Prostate gland (tissue), 2 donors: ENCODE measurements around the gene CEP68. TPM values are rescaled to one million over a fixed set of nuclear protein-coding genes. Genes with fewer than 3 reads are reported as not detected.
"Not testable (repeated sequence)": the region's sequence is repeated elsewhere in the genome, so short reads cannot be mapped to it uniquely, and the experiment has no call there.

Source experiments
- DNase-seq: peaks from one replicate; pipeline ENCODE4 v3.0.0-alpha.2; 2019; ENCODE audit warnings: low spot score
- H3K27ac ChIP-seq, 2 donors: fragments of 200-600 bp; sonication (generic); 2 replicates each; pipeline ENCODE4 v1.5.1; 2017 to 2019
- H3K27me3 ChIP-seq: fragments of 200-600 bp; sonication (generic); replicated peaks from 2 replicates; pipeline ENCODE4 v1.5.1; 2019; ENCODE audit not compliant: insufficient read depth
- H3K36me3 ChIP-seq, 2 donors: fragments of 200-600 bp; sonication (generic); 1 replicate in 1 of 2; 2 replicates in 1 of 2; pipeline versions ENCODE4 v1.5.1 to v1.8.1; 2017 to 2019
- H3K4me1 ChIP-seq: fragments of 200-600 bp; sonication (generic); replicated peaks from 2 replicates; pipeline ENCODE4 v1.5.1; 2019
- H3K4me3 ChIP-seq, 2 donors: fragments of 200-600 bp; sonication (generic); 2 replicates each; pipeline ENCODE4 v1.5.1; 2017 to 2019
- H3K9me3 ChIP-seq: fragments of 200-600 bp; sonication (generic); 2 replicates; pipeline ENCODE4 v1.5.1; 2017
- POLR2A ChIP-seq: fragments of 450-650 bp; IDR thresholded peaks from one replicate; pipeline ENCODE4 v1.6.1; 2016; ENCODE audit warnings: antibody characterized with exemption, mild to moderate bottlenecking
- POLR2AphosphoS5 ChIP-seq: sonication (generic); formaldehyde crosslinking; IDR thresholded peaks from one replicate; pipeline ENCODE4 v1.6.1; 2017; ENCODE audit warnings: antibody characterized with exemption
- WGBS: methylation state at CpG from one replicate; pipeline ENCODE4 v1.1.5; 2018; 5-methylcytosine and 5-hydroxymethylcytosine counted together
- intact Hi-C: fragments of 100-400 bp; cut with DNase I; formaldehyde crosslinking; loops from one replicate; pipeline ENCODE4 v1.14.2; 2022
- total RNA-seq, 2 donors: library from RNA; depleted of rRNA; stranded (reverse); fragments of >200 nt; gene quantifications; one replicate each; pipeline ENCODE4 v1.1.0, GENCODE V29; 2016
- TF ChIP-seq, protein P1 (sequence below), 4 experiments: fragments of 200-600 bp in 2 of 4; fragments of 450-650 bp in 2 of 4; sonication (generic) in 2 of 4; IDR thresholded peaks; 1 replicate in 3 of 4; 2 replicates in 1 of 4; pipeline ENCODE4 v1.5.1; 2016 to 2019; ENCODE audit warnings: antibody characterized with exemption in 4 of 4, mild to moderate bottlenecking in 2 of 4, moderate library complexity in 2 of 4

CEP68 gene
- total RNA-seq, 2 donors from 2014 or later = 15.3 to 28.8 TPM

DNA sequence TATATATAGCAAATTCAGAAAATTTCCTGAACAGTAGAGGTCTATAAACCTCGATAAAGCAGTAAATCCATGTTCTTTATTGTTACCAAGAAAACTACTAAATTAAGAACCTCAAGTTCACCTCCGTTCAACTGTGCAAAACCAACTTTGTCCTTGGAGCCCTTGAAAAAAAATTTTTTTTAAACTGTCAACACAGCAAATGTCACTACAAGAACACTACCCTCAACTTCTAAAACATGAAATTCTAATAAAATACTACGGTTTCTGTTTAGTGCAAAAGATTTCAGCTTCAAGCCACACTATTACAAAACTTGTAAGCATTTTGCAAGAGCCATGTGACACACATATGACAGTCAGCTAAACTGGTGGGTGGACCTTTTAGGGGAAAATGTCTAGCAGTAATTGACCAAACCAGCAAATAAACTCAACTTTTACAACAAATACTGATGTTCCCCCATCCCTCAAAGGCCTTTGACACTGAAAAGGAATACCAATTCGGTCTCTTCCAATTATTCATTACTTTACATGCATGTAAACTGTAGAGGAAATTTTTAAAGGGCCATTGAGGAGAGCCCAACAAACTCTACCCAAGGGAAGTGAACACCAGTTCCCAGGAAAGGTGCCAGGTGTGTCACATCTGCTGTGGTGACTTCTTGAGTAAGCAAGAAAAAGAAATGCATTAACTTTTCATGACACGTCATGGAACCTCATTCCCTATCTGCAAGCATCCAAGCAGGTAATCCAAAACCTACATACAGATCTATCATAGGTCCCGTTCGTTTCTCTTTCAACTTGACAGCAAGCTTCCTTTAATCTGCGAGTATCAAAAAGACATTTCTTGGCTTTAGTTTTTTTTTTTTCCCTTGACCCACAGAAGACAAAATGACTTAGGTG is 72.3 kb downstream of the CEP68 start:
- intact Hi-C loops = loop anchor here (5.0 kb wide), 2 partner anchors 71 to 141 kb away; partner anchors contain the start of genes CEP68 and SLC1A4
- no peaks in the 10 kb centered on the region for H3K36me3 ChIP-seq
- H3K27ac ChIP-seq = peak overlapping the region; percentile 97
- 7% methylated on average over 8 of the region's 8 CpGs for WGBS
- H3K9me3 ChIP-seq = no peaks in the 10 kb centered on the region
- H3K4me1 ChIP-seq = no peaks in the 10 kb centered on the region
- peak; percentile 14 for DNase-seq
- no peaks in the 10 kb centered on the region for H3K27me3 ChIP-seq
- TF ChIP-seq, protein P1, sequence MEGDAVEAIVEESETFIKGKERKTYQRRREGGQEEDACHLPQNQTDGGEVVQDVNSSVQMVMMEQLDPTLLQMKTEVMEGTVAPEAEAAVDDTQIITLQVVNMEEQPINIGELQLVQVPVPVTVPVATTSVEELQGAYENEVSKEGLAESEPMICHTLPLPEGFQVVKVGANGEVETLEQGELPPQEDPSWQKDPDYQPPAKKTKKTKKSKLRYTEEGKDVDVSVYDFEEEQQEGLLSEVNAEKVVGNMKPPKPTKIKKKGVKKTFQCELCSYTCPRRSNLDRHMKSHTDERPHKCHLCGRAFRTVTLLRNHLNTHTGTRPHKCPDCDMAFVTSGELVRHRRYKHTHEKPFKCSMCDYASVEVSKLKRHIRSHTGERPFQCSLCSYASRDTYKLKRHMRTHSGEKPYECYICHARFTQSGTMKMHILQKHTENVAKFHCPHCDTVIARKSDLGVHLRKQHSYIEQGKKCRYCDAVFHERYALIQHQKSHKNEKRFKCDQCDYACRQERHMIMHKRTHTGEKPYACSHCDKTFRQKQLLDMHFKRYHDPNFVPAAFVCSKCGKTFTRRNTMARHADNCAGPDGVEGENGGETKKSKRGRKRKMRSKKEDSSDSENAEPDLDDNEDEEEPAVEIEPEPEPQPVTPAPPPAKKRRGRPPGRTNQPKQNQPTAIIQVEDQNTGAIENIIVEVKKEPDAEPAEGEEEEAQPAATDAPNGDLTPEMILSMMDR (IDR thresholded peaks at IDR 0.05) = no peak
- peak; percentile 46 for TF ChIP-seq POLR2AphosphoS5
- H3K4me3 ChIP-seq = peak overlapping the region; percentile 85 to 95

DNA sequence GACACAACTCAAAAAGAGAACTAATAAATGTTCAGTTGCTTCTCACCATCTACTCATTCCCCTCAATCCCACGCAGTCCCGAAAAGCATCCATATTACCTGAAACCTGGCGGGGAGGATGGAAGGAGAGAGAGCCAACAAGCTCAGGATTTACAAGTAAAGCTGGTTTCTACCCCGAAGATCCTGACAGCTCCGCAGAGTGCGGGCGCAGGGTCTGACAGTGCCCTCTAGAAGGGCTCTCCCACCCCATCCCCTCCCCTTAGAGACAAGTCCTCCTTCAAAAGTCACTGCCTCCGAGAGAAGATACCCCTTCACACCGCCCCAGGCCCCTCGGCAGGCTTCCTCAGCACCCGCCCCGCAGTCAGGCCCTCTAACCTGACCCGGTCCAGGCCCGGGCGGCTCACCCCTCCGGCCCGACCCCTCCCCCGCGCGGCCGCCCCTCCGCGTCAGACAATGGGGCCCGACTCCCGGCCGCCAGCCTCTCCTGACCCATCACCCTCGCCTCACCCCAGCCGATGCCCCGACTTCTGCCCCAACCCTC is 73.1 kb downstream of the CEP68 start:
- Histone ChIP-seq H3K36me3 (no peaks in the 10 kb centered on the region), H3K4me1 (no peaks in the 10 kb centered on the region), H3K9me3 (no peaks in the 10 kb centered on the region), H3K27ac (peak overlapping the region; percentile 97), H3K4me3 (peak overlapping the region; percentile 85 to 95), H3K27me3 (no peaks in the 10 kb centered on the region)
- intact Hi-C loops = loop anchor here (5.0 kb wide), 2 partner anchors 72 to 142 kb away; partner anchors contain the start of genes CEP68 and SLC1A4
- TF ChIP-seq, protein P1 (IDR thresholded peaks at IDR 0.05) = no peak
- no peak for TF ChIP-seq POLR2AphosphoS5
- no peak for TF ChIP-seq POLR2A
- WGBS = under 1% methylated on average over 29 of the region's 29 CpGs
- DNase-seq = peak; percentile 29

DNA sequence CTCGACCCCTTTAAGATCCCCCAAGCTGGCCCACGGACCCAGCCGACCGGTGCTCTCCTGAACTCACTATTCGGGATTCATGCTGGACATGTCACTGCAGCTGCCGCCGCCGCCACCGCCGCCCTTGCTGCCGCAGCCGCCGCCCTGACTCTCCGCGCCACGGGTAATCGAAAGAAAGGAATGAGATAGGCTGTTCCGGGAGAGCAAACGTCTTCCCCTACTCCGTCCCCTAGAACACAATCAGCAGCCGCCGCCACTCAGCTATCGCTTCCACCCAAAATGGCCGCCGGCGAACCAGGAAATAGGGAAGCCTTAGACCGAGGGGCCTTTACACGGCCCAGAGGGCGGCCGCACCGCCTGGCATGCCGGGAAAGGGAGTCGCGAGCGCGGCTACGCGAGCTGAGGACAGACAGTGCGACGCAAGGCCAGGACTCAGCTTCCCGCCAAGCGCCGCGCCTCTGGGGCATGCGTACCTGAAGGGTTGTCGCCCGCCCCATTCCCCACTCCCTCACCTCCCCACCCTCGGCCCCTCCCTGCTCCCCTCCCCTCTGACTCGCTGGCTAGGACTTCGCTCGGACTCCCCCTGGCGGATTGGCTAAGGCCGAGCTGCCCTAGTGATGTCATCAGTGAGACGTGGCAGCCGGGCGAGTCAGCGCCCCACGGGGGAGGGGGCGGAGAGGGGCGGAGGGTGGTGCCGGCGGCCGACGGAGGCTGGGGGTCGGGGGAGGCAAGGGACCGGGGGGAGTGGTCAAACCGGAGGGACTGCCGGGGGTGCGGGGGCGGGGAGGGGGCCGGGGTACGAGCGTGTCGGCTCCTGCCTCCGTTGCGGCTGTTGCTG is 73.8 kb downstream of the CEP68 start, which contains the start of gene RAB1A:
Gene RAB1A, minus strand, starts transcription at position 281 of the 838 bp plus-strand sequence. Its CDS starts 191 bp downstream, at position 90.
- peak within 1 kb of the TSS; percentile 97 for H3K27ac ChIP-seq
- peak; percentile 99 for DNase-seq
- peak; percentile 92 for TF ChIP-seq POLR2A
- TF ChIP-seq, protein P1 (IDR thresholded peaks at IDR 0.05) = peak in 3 of 4 experiments; percentile 59 to 86 (median 64)
- peak; percentile 97 for TF ChIP-seq POLR2AphosphoS5
- no peaks in the 10 kb centered on the region for H3K27me3 ChIP-seq
- no peaks in the 10 kb centered on the region for H3K9me3 ChIP-seq
- H3K36me3 ChIP-seq = no peaks in the 10 kb centered on the region
- no peaks in the 10 kb centered on the region for H3K4me1 ChIP-seq
- under 1% methylated on average over 53 of the region's 76 CpGs for WGBS
- H3K4me3 ChIP-seq = peak within 1 kb of the TSS; percentile 85 to 95
- intact Hi-C loops = loop anchor here (5.0 kb wide), 3 partner anchors 58 to 143 kb away; partner anchors contain the start of genes CEP68 and SLC1A4

DNA sequence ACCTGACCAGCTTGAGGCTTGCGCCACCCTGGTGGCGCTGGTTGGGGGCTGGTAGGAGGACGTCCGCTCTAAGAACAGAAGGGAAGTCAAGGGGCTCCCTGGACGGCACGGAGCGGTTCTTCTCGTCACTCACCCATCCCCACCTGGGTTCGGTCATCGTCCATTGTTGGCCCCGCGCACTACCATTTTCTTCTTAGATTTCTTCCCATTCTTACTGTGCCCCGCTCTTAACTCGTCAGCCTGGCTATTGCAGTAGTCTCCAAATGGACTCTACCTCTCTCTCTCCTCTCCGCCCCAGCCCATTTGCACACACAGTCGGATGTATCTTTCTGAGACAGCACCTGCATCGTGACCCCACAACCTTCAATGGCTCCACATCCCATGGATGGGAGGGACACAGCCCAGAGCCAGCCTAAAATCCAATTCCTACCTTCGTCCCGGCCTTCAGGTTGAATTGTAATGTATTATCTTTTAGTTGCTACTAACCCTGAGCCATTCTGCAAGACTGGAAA is 74.5 kb downstream of the CEP68 start:
- no peaks in the 10 kb centered on the region for H3K36me3 ChIP-seq
- peak overlapping the region; percentile 65 to 95 for H3K4me3 ChIP-seq
- H3K27ac ChIP-seq = peak overlapping the region; percentile 96 to 97
- intact Hi-C loops = loop anchor here (5.0 kb wide), 1 partner anchor 58 kb away; no protein-coding TSS in a partner anchor
- no peaks in the 10 kb centered on the region for H3K4me1 ChIP-seq
- peak; percentile 9 for DNase-seq
- WGBS = 15% methylated on average over 19 of the region's 19 CpGs
- TF ChIP-seq POLR2AphosphoS5 = no peak
- no peak for TF ChIP-seq POLR2A
- TF ChIP-seq, protein P1 (IDR thresholded peaks at IDR 0.05) = no peak
- no peaks in the 10 kb centered on the region for H3K27me3 ChIP-seq
- H3K9me3 ChIP-seq = no peaks in the 10 kb centered on the region

DNA sequence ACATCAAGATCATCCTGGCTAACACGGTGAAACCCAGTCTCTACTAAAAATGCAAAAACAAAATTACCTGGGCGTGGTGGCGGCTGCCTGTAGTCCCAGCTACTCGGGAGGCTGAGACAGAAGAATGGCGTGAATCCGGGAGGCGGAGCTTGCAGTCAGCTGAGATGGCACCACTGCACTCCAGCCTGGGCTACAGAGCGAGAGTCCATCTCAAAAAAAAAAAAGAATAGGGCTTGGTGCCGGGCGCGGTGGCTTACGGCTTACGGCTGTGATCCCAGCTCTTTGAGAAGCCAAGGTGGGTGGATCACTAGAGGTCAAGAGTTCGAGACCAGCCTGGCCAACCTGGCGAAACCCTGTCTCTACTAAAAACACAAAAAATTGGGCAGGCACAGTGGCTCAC is 76.7 kb downstream of the CEP68 start:
- H3K4me3 ChIP-seq, H3K36me3 ChIP-seq, DNase-seq, H3K4me1 ChIP-seq, H3K27me3 ChIP-seq, H3K27ac ChIP-seq, H3K9me3 ChIP-seq: not testable (repeated sequence)
- WGBS = 88% methylated on average over 15 of the region's 15 CpGs
- intact Hi-C loops = loop anchor here (5.0 kb wide), 1 partner anchor 61 kb away; no protein-coding TSS in a partner anchor
